ENCODE measurements around the gene CLEC1A.
A peak's percentile ranks its signal among the peaks of the same experiment; 100 is the strongest.

Gene CLEC1A, protein sequence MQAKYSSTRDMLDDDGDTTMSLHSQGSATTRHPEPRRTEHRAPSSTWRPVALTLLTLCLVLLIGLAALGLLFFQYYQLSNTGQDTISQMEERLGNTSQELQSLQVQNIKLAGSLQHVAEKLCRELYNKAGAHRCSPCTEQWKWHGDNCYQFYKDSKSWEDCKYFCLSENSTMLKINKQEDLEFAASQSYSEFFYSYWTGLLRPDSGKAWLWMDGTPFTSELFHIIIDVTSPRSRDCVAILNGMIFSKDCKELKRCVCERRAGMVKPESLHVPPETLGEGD

DNA sequence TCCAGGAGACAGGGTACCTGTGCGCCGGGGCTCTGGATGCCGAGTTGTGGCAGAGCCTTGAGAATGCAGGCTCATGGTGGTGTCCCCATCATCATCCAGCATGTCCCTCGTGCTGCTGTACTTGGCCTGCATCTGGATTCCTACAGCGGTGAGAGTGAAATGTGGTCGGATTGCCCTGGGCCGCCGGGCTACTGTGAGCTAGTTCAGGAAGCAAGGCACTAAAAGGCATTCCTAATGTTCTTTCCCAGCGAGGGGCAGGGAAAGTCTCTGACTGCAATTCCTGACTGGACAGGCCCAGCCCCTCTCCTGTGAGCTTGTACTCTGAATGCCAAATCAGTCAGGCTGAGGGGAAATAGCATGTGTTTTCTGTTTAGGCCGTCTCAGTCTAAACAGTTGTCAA lies at the start of gene CLEC1A:
CLEC1A (minus strand) TSS at position 195 of the 400 bp plus-strand sequence; CDS start at position 132, 63 bp downstream.
- peak in 1 of 2 experiments; percentile 6 for DNase-seq (ENCODE audit: low read depth in 2 of 2)

DNA sequence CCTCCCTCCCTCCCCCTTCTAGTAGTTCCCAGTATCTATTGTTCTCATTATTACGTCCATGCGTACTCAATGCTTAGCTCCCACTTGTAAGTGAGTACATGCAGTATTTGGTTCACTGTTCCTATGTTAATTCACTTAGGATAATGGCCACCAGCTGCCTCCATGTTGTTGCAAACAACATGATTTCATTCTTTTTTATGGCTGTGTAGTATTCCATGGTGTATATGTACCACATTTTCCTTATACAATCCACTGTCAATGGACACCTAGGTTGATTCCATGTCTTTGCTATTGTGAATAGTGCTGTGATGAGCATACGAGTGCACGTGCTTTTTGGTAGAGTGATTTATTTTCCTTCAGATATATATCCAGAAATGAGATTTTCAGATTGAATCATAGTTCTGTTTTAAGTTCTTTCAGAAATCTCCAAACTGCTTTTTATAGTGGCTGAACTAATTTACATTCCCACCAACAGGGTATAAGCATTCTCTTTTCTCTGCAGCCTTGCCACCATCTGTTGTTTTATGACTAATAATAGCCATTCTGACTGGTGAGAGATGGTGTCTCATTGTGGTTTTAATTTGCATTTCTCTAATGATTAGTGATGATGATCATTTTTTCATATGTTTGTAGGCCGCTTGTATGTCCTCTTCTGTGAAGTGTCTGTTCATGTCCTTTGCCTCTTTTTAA lies 49.1 kb upstream of the CLEC1A start:
- DNase-seq (ENCODE audit: low read depth in 2 of 2): no peak

DNA sequence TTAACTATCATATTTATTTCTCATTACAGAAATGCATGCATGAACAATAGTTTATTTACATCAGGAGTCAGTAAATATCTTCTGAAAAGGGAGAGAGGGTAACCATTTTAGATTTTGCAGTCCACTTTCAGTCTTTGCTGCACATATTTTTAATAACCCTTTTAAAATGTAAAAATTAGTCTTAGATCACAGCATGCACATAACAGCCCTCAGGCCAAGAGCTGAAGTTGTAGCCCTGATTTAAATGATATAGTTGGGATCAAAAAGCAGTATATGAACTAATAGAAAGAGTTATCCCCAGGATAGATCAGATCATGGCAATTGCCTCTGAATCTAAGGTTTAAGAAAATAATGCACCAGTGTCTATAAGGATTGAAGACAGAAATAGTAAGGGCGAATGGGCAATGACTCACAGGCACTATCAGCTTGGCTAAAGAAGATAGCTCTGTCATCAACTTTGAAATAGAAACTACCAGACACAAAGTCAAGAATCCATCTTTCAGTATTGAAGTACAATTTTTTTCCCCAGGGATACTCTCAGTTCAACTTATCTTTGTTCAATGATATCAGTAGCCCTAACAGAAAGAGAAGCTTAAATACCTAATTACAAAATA lies 44.3 kb upstream of the CLEC1A start:
- no peak for DNase-seq (ENCODE audit: low read depth in 2 of 2)

DNA sequence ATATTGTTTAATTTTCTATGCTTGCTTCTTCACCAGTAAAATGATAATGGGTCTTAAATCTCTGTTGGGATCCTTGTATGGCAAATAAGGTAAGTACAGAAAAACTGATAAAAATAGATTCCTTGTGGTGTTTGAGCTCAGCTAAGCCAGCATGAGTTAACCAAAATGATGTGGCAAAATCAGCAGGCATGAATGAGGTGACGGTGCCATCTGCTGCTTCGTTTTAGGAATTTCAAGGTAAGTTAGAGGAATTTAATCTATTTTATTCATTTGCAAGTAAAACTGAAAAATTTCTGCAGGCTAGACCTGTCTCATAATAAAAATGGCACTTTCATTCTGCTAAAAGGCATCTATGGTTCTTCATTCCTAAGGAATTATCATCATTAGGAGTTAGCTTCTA lies 41.2 kb upstream of the CLEC1A start:
- peak in 1 of 2 experiments; percentile 38 for DNase-seq (ENCODE audit: low read depth in 2 of 2)

DNA sequence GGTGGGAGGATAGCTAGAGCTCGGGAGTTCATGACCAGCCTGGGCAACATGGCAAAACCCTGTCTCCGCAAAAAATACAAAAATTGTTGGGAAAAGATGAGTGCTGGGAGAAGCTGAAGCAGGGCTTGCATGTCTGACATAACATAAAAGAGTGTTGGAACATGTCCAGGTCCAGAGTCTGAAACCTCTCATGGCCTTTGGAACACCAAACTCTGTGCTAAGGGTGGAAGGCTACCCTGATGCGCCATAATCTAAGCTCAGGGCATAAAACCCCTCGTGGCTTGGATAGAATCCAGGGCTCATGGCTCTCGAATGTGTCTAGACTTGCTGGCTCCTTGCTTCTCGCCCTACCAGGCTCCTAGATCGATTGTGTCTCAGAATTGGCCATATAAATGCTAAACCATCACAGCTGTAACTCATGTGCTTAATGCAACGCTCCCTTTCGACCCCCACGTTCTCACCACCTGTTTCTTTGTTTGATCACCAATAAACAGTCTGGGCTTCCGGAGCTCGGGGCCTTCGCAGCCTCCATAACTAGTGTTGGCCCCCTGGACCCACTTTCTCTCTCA lies 37.9 kb upstream of the CLEC1A start:
- no peak for DNase-seq (ENCODE audit: low read depth in 2 of 2)

DNA sequence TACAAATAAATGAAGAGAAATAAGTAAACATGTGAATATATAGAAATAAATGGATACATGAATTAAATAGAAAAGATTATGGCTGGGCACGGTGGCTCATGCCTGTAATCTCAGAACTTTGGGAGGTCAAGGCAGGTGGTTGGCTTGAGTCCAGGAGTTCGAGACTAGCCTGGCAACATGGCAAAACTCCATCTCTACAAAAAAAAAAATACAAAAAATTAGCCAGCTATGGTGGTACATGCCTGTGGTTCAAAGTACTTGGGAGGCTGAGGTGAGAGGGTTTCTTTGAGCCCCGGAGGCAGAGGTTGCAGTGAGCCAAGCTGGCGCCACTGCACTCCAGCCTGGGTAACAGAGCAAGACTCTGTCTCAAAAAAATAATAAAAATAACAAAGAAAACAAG lies 36.3 kb upstream of the CLEC1A start:
- DNase-seq (ENCODE audit: low read depth in 2 of 2): no peak

DNA sequence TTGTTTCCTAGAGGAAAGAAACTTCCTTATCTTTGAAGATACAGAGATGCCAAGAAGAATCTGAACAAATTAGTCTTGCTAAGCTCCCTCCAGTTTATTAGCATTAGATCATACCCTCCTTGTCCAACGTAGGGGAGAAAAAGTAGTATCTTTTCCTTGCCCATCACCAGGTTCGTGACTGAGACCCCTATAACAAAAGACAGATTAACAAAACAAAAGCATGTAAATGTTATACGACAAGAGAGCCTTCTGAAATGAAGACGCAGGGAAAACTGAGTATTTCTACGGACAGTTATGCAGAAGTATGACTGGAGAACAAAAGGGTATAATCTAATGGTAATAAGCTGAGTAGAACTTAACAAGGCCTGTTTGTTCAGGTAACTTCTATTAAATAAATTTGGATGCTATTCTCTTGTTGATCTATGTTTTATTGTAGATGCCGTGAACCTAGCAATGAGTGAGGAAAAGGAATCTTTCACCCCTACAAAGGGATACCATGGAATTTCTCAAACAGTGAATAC lies 34.1 kb upstream of the CLEC1A start:
- DNase-seq (ENCODE audit: low read depth in 2 of 2): no peak

DNA sequence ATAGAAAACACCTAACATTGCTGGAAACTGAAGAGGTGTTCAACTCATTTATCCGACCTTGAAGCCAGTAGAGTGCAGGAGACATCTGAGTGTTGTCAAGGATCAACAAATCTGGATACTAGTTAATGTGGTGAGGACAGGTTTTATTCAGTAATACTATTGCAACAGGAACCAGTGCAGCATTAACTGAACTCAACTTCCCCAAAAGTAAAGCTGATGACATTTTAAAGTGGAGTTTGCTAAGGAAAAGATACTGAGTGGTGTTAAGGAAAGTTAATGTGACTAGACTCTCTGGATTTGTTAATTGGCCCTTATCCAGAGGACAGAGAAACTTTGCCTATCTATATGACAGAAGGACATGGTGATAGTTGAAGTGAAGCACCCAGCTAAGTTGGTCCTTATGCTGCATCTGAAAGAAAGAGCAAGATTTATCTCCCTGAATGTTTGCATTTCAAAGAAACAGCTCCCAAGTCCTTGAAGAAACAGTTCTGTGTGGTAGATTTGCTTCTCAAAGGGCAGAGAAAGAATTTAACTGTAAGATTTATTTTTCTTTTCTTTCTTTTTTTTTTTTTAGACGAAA lies 32.4 kb upstream of the CLEC1A start:
- DNase-seq (ENCODE audit: low read depth in 2 of 2): no peak

DNA sequence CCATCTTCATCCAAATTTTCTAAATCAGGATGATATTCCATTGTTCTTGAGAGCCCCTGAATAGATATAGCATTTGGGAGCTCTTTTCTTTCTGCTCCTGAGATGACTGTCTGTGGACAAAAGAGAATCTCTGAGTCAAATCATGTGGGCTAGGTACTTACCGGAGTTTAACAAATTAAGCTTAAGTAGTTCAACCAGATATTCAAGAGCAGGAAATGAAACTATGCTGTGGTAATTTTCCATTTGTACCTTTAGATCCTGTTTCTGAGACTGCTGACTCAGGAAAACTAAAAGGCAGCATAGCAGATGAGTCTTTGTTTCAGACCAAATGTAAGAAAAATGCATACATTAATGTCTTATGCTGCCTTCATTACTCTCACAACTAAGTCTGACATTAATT lies 31.3 kb upstream of the CLEC1A start, which contains the start of gene CLEC7A:
CLEC7A (minus strand) TSS at position 158 of the 400 bp plus-strand sequence; CDS start at position 41, 117 bp downstream.
- DNase-seq (ENCODE audit: low read depth in 2 of 2): no peak

DNA sequence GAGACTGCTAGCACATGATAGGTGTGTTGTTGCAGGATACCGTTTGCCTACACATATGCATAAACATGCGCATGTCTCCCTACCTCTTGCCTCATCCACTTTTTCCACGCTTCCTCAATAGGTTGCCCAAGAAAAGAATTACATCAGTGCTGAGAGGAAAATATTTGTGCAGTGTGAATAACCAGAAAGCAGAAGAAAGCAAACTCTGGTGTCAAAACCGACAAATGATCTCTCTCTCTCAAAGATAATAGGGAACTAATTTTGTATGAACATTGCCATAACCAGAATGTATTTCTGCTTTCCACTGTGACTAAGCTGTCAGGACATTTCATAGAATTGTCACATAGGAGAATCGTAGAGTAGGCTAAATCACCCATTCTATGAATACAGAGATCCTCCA lies 29.9 kb upstream of the CLEC1A start:
- DNase-seq (ENCODE audit: low read depth in 2 of 2): no peak

DNA sequence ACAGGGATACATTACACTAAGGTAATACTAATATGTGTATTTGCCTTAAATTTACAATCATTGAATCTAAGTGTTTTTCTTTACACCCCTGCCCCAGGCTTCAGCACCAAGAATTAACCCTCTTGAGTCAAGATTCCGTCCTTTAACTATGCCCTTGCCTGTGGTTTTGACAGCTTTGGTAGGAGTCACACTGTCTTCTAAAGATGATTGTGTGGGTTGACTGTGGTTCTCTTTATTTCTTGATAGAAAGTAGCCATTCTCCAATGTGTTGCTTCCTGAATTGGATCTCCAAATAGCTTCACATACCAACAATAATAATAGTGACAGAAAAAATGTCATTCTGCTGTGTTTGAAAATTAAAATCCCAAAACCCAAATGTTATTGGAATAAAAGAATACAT lies 27.6 kb upstream of the CLEC1A start:
- no peak for DNase-seq (ENCODE audit: low read depth in 2 of 2)

DNA sequence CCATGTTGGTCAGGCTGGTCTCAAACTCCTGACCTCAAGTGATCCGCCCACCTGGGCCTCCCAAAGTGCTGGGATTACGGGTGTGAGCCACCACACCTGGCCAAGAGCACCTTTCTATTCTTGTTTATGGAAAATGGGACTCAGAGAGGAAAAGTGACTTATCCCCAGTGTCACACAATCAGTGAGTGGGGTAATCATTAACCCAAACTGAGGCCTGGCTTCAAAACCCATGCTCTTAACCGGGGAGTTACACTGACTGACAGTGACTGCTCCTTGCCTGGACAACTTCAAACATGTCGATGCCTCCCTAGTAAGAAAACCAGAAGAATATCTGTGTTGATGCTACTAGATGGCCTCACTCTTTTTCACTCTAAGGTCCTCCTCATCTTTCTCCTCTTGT lies 23.9 kb upstream of the CLEC1A start:
- no peak for DNase-seq (ENCODE audit: low read depth in 2 of 2)

DNA sequence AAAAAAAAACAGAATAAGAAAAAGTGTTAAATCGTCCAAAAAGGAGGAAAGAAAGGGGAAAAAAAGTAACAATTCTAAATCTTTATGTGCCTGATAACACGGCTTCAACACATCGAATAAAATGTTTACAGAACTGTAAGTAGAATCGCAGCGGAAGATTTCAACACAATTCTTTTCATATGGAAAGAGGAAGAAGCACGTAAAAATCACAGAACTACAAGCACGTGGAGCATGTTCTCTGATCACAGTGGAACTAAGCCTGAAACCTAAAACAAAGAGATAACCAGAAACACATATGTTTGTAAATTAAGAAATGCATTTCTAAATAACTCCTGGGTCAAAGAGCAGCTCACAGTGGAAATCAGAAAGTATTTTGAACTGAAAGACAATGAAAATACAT lies 22.5 kb upstream of the CLEC1A start:
- DNase-seq (ENCODE audit: low read depth in 2 of 2): no peak

DNA sequence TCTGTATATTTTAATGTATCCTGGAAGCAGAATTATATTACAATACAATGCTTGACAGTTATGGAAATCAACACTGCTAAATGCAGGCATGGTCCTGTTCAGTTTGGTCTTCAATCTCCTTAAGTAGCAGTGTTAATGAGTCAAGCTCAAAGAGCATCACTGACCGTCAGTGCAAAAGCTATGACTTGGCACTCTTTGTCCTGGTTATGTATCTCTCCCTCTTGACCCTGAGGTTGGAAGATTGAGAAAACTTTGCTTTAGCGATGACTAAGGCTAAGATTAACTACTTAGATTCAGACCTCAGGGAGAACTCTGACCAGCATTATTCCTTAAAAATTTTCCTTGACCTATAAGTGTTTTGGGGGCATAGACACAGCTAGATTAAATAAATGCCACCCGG lies 20.3 kb upstream of the CLEC1A start:
- no peak for DNase-seq (ENCODE audit: low read depth in 2 of 2)

DNA sequence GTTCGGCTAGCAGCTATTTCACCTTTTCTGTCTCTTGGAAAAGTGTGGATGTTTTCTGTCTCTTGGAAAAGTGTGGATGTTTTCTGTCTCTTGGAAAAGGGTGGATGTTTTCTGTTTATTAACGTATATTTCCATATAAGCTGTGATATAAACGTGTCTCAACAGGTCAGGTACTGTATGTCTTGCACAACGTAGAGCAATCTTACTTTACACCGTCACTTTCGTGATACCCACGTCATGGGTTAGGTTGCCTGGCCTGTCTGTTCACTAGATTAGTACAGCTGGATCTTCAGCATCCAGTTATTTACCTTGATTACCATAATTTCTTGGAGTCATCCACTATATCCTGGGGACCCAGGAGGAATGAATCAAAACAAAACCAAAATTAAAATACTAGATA lies 17.1 kb upstream of the CLEC1A start:
- DNase-seq (ENCODE audit: low read depth in 2 of 2): no peak

DNA sequence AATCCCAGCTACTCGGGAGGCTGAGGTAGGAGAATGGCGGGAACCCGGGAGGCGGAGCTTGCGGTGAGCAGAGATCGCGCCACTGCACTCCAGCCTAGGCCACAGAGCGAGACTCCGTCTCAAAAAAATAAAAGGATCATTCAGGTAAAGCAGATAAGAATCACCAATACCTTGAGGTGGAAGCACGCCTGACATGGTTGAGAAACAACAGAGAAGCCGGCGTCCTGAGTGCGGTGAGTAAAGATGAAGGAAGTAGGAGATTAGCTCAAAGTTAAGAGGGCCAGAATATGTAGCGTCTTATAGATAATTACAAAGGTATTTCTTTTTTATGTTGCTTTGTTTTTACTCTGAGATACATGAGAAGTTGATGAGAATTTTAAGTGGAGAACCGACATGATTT lies 16.5 kb upstream of the CLEC1A start:
- no peak for DNase-seq (ENCODE audit: low read depth in 2 of 2)

DNA sequence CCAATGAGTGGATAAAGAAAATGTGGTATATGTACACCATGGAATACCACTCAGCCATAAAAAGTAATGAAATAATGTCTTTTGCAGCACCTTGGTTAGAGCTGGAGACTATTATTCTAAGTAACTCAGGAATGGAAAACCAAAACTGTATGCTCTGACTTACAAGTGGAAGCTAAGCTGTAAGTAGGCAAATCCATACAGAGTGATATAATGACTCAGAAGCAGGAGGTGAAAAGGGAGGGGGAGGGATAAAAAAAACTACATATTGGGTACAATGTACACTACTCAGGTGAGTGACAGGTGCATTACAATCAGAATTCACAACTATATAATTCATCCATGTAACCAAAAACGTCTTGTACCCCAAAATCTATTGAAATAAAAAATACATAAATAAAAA lies 15.1 kb upstream of the CLEC1A start:
- no peak for DNase-seq (ENCODE audit: low read depth in 2 of 2)

DNA sequence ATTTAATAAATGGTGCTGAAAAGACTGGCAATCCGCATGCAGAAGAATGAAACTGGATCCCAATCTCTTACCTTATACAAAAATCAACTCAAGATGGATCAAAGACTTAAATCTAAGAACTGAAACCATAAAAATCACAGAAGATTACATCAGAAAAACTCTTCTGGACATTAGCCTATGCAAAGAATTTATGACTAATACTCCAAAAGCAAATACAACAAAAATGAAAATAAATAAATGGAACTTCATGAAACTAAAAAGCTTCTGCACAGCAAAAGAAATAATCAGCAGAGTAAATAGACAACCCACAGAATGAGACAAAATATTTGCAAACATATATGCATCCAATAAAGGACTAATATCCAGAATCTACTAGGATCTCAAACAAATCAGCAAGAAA lies 14.3 kb upstream of the CLEC1A start:
- no peak for DNase-seq (ENCODE audit: low read depth in 2 of 2)

DNA sequence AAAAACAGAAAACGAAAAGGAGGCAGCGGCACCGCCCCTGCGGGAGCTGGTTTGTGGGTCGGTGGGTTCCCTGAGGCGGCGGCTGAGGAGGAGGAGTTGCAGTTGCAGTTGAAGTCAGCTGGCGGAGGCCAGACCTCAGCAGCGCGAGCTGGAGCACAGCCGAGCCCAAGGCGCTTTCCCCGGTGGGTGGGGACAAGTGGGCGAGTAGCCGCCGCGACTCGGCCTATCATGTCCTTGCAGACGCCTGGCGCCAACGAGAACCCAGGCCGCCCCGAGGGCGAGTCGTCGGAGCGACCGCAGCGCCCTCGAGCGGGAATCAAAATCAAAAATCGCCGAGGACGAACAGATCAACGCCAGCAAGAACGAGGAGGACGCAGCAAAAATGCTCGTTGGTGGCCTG lies 12.7 kb upstream of the CLEC1A start:
- DNase-seq (ENCODE audit: low read depth in 2 of 2): no peak

DNA sequence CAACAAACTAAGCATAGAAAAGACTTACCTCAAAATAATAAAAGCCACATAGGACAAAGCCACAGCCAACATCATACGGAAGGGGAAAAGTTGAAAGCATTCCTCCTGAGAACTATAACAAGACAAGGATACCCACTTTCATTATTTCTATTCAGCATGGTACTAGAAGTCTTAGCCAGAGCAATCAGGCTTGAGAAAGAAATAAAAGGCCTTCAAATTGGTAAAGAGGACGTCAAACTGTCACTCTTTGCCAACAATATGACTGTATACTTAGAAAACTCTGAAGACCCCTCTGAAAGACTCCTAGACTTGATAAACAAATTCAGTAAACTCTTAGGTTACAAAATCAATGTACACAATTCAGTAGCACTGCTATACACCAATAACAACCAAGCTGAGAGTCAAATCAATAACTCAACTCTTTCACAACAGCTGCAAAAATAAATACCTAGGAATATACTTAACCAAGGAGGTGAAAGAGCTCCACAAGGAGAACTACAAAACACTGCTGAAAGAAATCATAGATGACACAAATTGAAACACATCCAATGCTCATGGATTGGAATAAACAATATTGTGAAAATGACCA lies 11.6 kb upstream of the CLEC1A start:
- DNase-seq (ENCODE audit: low read depth in 2 of 2): no peak

DNA sequence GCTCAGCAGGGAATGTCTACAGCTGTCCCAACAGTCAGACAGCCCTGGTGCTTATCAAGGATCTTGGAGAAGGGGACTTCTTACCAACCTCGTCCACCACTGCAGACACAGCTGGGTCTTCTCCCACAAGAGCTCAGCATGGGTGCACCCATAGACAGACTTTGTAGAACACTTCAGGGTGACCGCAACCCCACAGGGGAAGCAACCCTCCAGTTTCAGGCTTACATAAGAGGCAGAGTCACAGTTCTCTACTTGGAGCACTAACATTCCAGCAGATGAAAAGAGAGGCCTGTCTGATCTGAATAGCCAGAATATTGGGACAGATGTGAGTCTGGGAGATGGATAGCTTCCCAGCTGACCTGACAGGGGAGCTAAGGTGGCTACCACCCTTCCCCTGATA lies 3.5 kb upstream of the CLEC1A start:
- no peak for DNase-seq (ENCODE audit: low read depth in 2 of 2)
